K562 (cell line): ENCODE data around the gene ANOS1. TPM values are rescaled to one million over a fixed set of nuclear protein-coding genes. Genes with fewer than 3 reads are reported as not detected.

ENCODE experiments used
- ATAC-seq: fragments of 200-7000 bp; cut with Tn5 transposase; 3 replicates; pipeline ENCODE4 v1.9.1; 2020; ENCODE audit warnings: moderate library complexity
- BruUV-seq: library from RNA; stranded (reverse); fragments of 400-500 nt; replicated peaks from 2 replicates; lab custom pipeline; 2021; lab: Mats Ljungman, UMichigan
- CTCF ChIA-PET: fragments of 300-600 bp; formaldehyde crosslinking; extraction: SDS; loops from one replicate; lab custom pipeline; 2021; ENCODE audit warnings: low intra/inter-chr PET ratio; lab: Yijun Ruan, JAX
- POLR2A ChIA-PET: fragments of 300-600, 350-650 bp; sonication (Branson Sonifier 250); formaldehyde crosslinking; extraction: SDS; loops from one replicate; lab custom pipeline; 2021; ENCODE audit warnings: antibody characterized with exemption, inconsistent platforms; lab: Yijun Ruan, JAX
- DNase-seq, 4 experiments: peaks; one replicate each; pipeline versions ENCODE4 v3.0.0 to v3.0.0-alpha.2; 2011 to 2018; ENCODE audit warnings: low spot score in 3 of 4, mixed read lengths in 3 of 4; ENCODE audit errors: extremely low read depth in 1 of 4
- FAIRE-seq: peaks from 2 replicates; lab custom pipeline; 2011; peaks lifted over from hg19 to GRCh38; lab: Jason Lieb, UNC
- H2AFZ ChIP-seq: 2 replicates; pipeline ENCODE4 v1.6.0; 2011; ENCODE audit warnings: low read depth, low read length, control low read depth, inconsistent platforms
- H3K27ac ChIP-seq: fragments of 200-600 bp; 3 replicates; pipeline ENCODE4 v1.8.0; 2011; ENCODE audit warnings: low read depth, mild to moderate bottlenecking, control low read depth, inconsistent platforms, low read length, moderate library complexity, mixed read lengths; ENCODE audit errors: extremely low read depth
- H3K27me3 ChIP-seq, 2 experiments: fragments of 300-600 bp in 1 of 2; 2 replicates in 1 of 2; 3 replicates in 1 of 2; pipeline versions ENCODE4 v1.6.0 to v1.8.0; 2011; ENCODE audit warnings: inconsistent platforms in 2 of 2, low read length in 2 of 2, mild to moderate bottlenecking in 1 of 2, mixed read lengths in 1 of 2, moderate library complexity in 1 of 2; ENCODE audit not compliant: control insufficient read depth in 2 of 2, insufficient read depth in 2 of 2
- H3K36me3 ChIP-seq: fragments of 300-600 bp; 3 replicates; pipeline ENCODE4 v1.8.0; 2011; ENCODE audit warnings: mild to moderate bottlenecking, low read length, inconsistent platforms; ENCODE audit not compliant: control insufficient read depth, insufficient read depth
- H3K4me1 ChIP-seq, 2 experiments: fragments of 200-600 bp in 1 of 2; replicated peaks in 1 of 2; 2 replicates in 1 of 2; 3 replicates in 1 of 2; pipeline versions ENCODE4 v1.5.1 to v1.8.0; 2011; ENCODE audit warnings: inconsistent platforms in 2 of 2, low read length in 2 of 2, mild to moderate bottlenecking in 1 of 2, mixed read lengths in 1 of 2, moderate library complexity in 1 of 2; ENCODE audit not compliant: control insufficient read depth in 2 of 2, insufficient read depth in 2 of 2
- H3K4me2 ChIP-seq: 2 replicates; pipeline ENCODE4 v1.6.1; 2011; ENCODE audit warnings: low read length, control low read depth, inconsistent platforms, mixed read lengths; ENCODE audit not compliant: insufficient read depth
- H3K4me3 ChIP-seq: fragments of 200-600 bp; sonication (generic), shearing (Covaris generic); 2 replicates; pipeline ENCODE4 v1.5.1; 2016; ENCODE audit warnings: control low read depth, inconsistent platforms
- H3K79me2 ChIP-seq: fragments of 200-600 bp; 3 replicates; pipeline ENCODE4 v1.8.0; 2011; ENCODE audit warnings: low read length, inconsistent platforms; ENCODE audit not compliant: control insufficient read depth, insufficient read depth
- H3K9ac ChIP-seq, 2 experiments: 2 replicates each; pipeline versions ENCODE4 v1.6.0 to v1.6.1; 2011; ENCODE audit warnings: low read depth in 2 of 2, low read length in 2 of 2, control low read depth in 1 of 2, inconsistent platforms in 1 of 2, mild to moderate bottlenecking in 1 of 2, mixed read lengths in 1 of 2; ENCODE audit not compliant: insufficient read depth in 1 of 2
- H3K9me1 ChIP-seq: one replicate; pipeline ENCODE4 v1.6.0; 2011; ENCODE audit warnings: inconsistent platforms, mild to moderate bottlenecking, low read length, moderate library complexity; ENCODE audit not compliant: control insufficient read depth, insufficient read depth
- H3K9me3 ChIP-seq: replicated peaks from 2 replicates; pipeline ENCODE4 v1.5.1; 2011; ENCODE audit warnings: low read depth, low read length, inconsistent platforms; ENCODE audit not compliant: control insufficient read depth, insufficient read depth
- H4K20me1 ChIP-seq: replicated peaks from 2 replicates; pipeline ENCODE4 v1.6.1; 2011; ENCODE audit warnings: low read length, inconsistent platforms, mixed read lengths; ENCODE audit not compliant: control insufficient read depth, insufficient read depth
- BDP1 ChIP-seq: IDR thresholded peaks from 3 replicates; pipeline ENCODE4 v1.6.1; 2011; ENCODE audit not compliant: insufficient read length, insufficient read depth
- CBX3 ChIP-seq, 2 experiments: IDR thresholded peaks; 1 replicate in 1 of 2; 2 replicates in 1 of 2; pipeline ENCODE4 v1.6.1; 2012; ENCODE audit warnings: inconsistent platforms in 2 of 2, low read length in 2 of 2, borderline replicate concordance in 1 of 2, control low read depth in 1 of 2
- GATA2 ChIP-seq: sonication (generic); formaldehyde crosslinking; IDR thresholded peaks from 2 replicates; pipeline ENCODE4 v1.4.0; 2020; ENCODE audit warnings: mild to moderate bottlenecking, missing genetic modification reagents
- GTF2A2 ChIP-seq: IDR thresholded peaks from 2 replicates; pipeline ENCODE4 v1.6.1; 2016; ENCODE audit warnings: mild to moderate bottlenecking, missing genetic modification characterization, missing compliant biosample characterization
- KDM5B ChIP-seq: fragments of 200-600 bp; sonication (generic); IDR thresholded peaks from 2 replicates; pipeline ENCODE4 v1.6.1; 2012; ENCODE audit warnings: low read depth, mild to moderate bottlenecking, moderate library complexity, low read length, control low read depth, inconsistent platforms; ENCODE audit not compliant: insufficient replicate concordance
- MCM2 ChIP-seq: fragments of 450-650 bp; IDR thresholded peaks from 2 replicates; pipeline ENCODE4 v1.6.1; 2017; ENCODE audit warnings: low read depth, mild to moderate bottlenecking
- MCM3 ChIP-seq: fragments of 450-650 bp; IDR thresholded peaks from 2 replicates; pipeline ENCODE4 v1.6.1; 2016
- RBBP5 ChIP-seq: fragments of 200-600 bp; sonication (generic); IDR thresholded peaks from 2 replicates; pipeline ENCODE4 v1.6.1; 2012; ENCODE audit warnings: borderline replicate concordance, mild to moderate bottlenecking, low read length, control low read depth, inconsistent platforms; ENCODE audit not compliant: insufficient read depth, poor library complexity, severe bottlenecking
- RBM25 ChIP-seq: fragments of 200-400 bp; formaldehyde crosslinking; IDR thresholded peaks from 2 replicates; pipeline ENCODE4 v1.6.1; 2018; ENCODE audit warnings: low read length, low read depth, moderate library complexity; ENCODE audit not compliant: severe bottlenecking
- TSC22D4 ChIP-seq: fragments of 450-650 bp; IDR thresholded peaks from 2 replicates; pipeline ENCODE4 v1.6.1; 2016; ENCODE audit warnings: missing genetic modification characterization, missing biosample characterization, control low read depth
- XRCC5 ChIP-seq: fragments of 200-400 bp; formaldehyde crosslinking; IDR thresholded peaks from 2 replicates; pipeline ENCODE4 v1.6.1; 2017; ENCODE audit warnings: low read depth, mild to moderate bottlenecking, low read length
- ZBTB8A ChIP-seq: fragments of 450-650 bp; IDR thresholded peaks from 2 replicates; pipeline ENCODE4 v1.6.1; 2018; ENCODE audit warnings: mild to moderate bottlenecking, moderate library complexity; ENCODE audit not compliant: partially characterized antibody
- ZNF408 ChIP-seq: fragments of 250-450 bp; sonication (Bioruptor Pico); IDR thresholded peaks from 2 replicates; pipeline ENCODE4 v1.4.0; 2020; ENCODE audit warnings: low read depth, mild to moderate bottlenecking, moderate library complexity
- in situ Hi-C: fragments of 300-500 bp; cut with MboI; formaldehyde crosslinking; loops from 4 replicates; pipeline ENCODE4 v1.15.0; 2018; ENCODE audit warnings: inconsistent platforms, mixed read lengths
- intact Hi-C: fragments of 100-400 bp; cut with micrococcal nuclease; formaldehyde crosslinking; loops from 2 replicates; pipeline ENCODE4 v1.14.2; 2022
- polyA plus RNA-seq, 8 experiments: library from polyadenylated mRNA; depleted of rRNA in 4 of 8; stranded (reverse) in 5 of 8; unstranded in 3 of 8; fragments of >200 nt; fragmentation: Nextera tagmentation in 2 of 8; fragmentation: Illumina TruSeq in 1 of 8; extraction: Ambion mirVana in 2 of 8; extraction: Trizol in 1 of 8; gene quantifications; 2 replicates each; pipeline versions ENCODE4 v1.2.1 to v1.2.3, GENCODE V29; 2011 to 2014; ENCODE audit warnings: inconsistent platforms in 1 of 8, missing spikeins in 1 of 8
- total RNA-seq, 7 experiments: library from RNA; depleted of rRNA in 6 of 7; stranded (reverse); fragments of >200 nt in 6 of 7; fragmentation: Illumina TruSeq in 2 of 7; extraction: Trizol in 2 of 7; gene quantifications; 2 replicates each; pipeline versions ENCODE4 v1.2.1 to v1.2.3, GENCODE V29; 2011 to 2021; ENCODE audit warnings: low replicate concordance in 1 of 7
- TF ChIP-seq, protein P1 (sequence below): fragments of 200-800 bp; sonication (Bioruptor generic); IDR thresholded peaks from 2 replicates; pipeline ENCODE4 v1.6.1; 2017; ENCODE audit warnings: missing genetic modification characterization, missing compliant biosample characterization
- TF ChIP-seq, protein P2 (sequence below): sonication (generic); formaldehyde crosslinking; IDR thresholded peaks from 2 replicates; pipeline ENCODE4 v1.8.1; 2022; ENCODE audit warnings: missing genetic modification reagents
- TF ChIP-seq, protein P3 (sequence below): fragments of 250-450 bp; sonication (Bioruptor Pico); IDR thresholded peaks from 2 replicates; pipeline ENCODE4 v1.5.0; 2022; ENCODE audit warnings: mild to moderate bottlenecking
- TF ChIP-seq, protein P4 (sequence below): fragments of 450-650 bp; IDR thresholded peaks from 2 replicates; pipeline ENCODE4 v1.6.1; 2016; ENCODE audit warnings: mild to moderate bottlenecking

The ANOS1 gene
- total and polyA plus RNA-seq, 9 of the 15 experiments (the other 6 are each of a cell fraction or from before 2014, with no cell fraction given): 0.04 TPM; not detected in 8

DNA sequence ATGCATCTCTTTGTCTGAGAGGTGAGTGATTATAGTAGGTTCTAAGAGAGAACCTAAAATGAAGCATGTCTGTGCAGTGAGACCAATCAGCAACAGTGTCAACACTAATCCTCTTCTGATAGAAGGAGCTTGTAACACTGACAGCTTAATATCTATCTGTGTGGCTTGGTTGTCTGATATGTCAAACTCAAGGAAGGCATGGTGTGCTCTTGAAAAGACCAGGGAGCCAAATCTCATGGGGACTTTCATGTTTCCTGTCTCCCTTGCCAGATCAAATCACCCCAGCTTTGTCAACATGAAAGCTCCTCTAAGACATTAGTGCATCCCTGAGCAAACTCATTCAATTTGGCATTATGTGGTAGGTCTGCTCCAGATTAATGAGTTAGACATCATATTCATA is 95.4 kb downstream of the ANOS1 start:
- TF ChIP-seq ZBTB8A (no peak), MCM2 (no peak), GATA2 (CRISPR knock-in tag) (no peak), RBBP5 (no peak), ZNF408 (CRISPR knock-in tag) (no peak), TSC22D4 (tag) (no peak), BDP1 (no peak), CBX3 (IDR thresholded peaks at IDR 0.05; ENCODE audit: borderline replicate concordance in 1 of 2, low read length in 2 of 2) (no peak), MCM3 (no peak), XRCC5 (no peak), KDM5B (no peak), GTF2A2 (tag) (no peak), RBM25 (no peak)
- TF ChIP-seq, protein P1, sequence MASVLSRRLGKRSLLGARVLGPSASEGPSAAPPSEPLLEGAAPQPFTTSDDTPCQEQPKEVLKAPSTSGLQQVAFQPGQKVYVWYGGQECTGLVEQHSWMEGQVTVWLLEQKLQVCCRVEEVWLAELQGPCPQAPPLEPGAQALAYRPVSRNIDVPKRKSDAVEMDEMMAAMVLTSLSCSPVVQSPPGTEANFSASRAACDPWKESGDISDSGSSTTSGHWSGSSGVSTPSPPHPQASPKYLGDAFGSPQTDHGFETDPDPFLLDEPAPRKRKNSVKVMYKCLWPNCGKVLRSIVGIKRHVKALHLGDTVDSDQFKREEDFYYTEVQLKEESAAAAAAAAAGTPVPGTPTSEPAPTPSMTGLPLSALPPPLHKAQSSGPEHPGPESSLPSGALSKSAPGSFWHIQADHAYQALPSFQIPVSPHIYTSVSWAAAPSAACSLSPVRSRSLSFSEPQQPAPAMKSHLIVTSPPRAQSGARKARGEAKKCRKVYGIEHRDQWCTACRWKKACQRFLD (CRISPR knock-in tag): no peak
- TF ChIP-seq, protein P2, sequence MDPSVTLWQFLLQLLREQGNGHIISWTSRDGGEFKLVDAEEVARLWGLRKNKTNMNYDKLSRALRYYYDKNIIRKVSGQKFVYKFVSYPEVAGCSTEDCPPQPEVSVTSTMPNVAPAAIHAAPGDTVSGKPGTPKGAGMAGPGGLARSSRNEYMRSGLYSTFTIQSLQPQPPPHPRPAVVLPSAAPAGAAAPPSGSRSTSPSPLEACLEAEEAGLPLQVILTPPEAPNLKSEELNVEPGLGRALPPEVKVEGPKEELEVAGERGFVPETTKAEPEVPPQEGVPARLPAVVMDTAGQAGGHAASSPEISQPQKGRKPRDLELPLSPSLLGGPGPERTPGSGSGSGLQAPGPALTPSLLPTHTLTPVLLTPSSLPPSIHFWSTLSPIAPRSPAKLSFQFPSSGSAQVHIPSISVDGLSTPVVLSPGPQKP: no peak
- TF ChIP-seq, protein P3, sequence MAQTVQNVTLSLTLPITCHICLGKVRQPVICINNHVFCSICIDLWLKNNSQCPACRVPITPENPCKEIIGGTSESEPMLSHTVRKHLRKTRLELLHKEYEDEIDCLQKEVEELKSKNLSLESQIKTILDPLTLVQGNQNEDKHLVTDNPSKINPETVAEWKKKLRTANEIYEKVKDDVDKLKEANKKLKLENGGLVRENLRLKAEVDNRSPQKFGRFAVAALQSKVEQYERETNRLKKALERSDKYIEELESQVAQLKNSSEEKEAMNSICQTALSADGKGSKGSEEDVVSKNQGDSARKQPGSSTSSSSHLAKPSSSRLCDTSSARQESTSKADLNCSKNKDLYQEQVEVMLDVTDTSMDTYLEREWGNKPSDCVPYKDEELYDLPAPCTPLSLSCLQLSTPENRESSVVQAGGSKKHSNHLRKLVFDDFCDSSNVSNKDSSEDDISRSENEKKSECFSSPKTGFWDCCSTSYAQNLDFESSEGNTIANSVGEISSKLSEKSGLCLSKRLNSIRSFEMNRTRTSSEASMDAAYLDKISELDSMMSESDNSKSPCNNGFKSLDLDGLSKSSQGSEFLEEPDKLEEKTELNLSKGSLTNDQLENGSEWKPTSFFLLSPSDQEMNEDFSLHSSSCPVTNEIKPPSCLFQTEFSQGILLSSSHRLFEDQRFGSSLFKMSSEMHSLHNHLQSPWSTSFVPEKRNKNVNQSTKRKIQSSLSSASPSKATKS: no peak
- TF ChIP-seq, protein P4, sequence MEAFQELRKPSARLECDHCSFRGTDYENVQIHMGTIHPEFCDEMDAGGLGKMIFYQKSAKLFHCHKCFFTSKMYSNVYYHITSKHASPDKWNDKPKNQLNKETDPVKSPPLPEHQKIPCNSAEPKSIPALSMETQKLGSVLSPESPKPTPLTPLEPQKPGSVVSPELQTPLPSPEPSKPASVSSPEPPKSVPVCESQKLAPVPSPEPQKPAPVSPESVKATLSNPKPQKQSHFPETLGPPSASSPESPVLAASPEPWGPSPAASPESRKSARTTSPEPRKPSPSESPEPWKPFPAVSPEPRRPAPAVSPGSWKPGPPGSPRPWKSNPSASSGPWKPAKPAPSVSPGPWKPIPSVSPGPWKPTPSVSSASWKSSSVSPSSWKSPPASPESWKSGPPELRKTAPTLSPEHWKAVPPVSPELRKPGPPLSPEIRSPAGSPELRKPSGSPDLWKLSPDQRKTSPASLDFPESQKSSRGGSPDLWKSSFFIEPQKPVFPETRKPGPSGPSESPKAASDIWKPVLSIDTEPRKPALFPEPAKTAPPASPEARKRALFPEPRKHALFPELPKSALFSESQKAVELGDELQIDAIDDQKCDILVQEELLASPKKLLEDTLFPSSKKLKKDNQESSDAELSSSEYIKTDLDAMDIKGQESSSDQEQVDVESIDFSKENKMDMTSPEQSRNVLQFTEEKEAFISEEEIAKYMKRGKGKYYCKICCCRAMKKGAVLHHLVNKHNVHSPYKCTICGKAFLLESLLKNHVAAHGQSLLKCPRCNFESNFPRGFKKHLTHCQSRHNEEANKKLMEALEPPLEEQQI: no peak
- ATAC-seq: no peak
- Histone ChIP-seq H3K79me2 (no peaks in the 10 kb centered on the region), H3K4me2 (no peak overlapping the region), H3K9me1 (no peaks in the 10 kb centered on the region), H3K9me3 (no peaks in the 10 kb centered on the region), H4K20me1 (no peaks in the 10 kb centered on the region), H2AFZ (no peak overlapping the region), H3K4me3 (no peak overlapping the region), H3K36me3 (no peaks in the 10 kb centered on the region), H3K4me1 (no peaks in the 10 kb centered on the region), H3K27me3 (no peaks in the 10 kb centered on the region), H3K9ac (no peak overlapping the region), H3K27ac (no peak overlapping the region)
- no peak for DNase-seq
- no TSS peak for BruUV-seq
- in situ Hi-C loops (no loop called here), intact Hi-C loops (no loop called here)
- ChIA-PET POLR2A (no interaction called here), CTCF (no interaction called here)
- FAIRE-seq: no peak
